KOPT-K1 (cell line): Measurements from ENCODE around the gene RRP7A.
A peak's percentile ranks its signal among the peaks of the same experiment; 100 is the strongest.
"Not testable (repeated sequence)": the region's sequence is repeated elsewhere in the genome, so short reads cannot be mapped to it uniquely, and the experiment has no call there.

ENCODE experiments used
- H3K27ac ChIP-seq: fragments of 200-600 bp; sonication (generic); 2 replicates; pipeline ENCODE4 v1.5.1; 2016; ENCODE audit warnings: antibody characterized with exemption, mild to moderate bottlenecking, low read depth, low read length; ENCODE audit not compliant: poor library complexity, severe bottlenecking
- H3K36me3 ChIP-seq: fragments of 200-600 bp; sonication (generic); 2 replicates; pipeline ENCODE4 v1.5.1; 2017; ENCODE audit warnings: antibody characterized with exemption, mild to moderate bottlenecking, low read length, moderate library complexity; ENCODE audit not compliant: insufficient read depth
- H3K9me3 ChIP-seq: fragments of 200-600 bp; sonication (generic); 2 replicates; pipeline ENCODE4 v1.5.1; 2017; ENCODE audit warnings: antibody characterized with exemption, low read length, mild to moderate bottlenecking; ENCODE audit not compliant: insufficient read depth, poor library complexity, severe bottlenecking

RRP7A gene, protein sequence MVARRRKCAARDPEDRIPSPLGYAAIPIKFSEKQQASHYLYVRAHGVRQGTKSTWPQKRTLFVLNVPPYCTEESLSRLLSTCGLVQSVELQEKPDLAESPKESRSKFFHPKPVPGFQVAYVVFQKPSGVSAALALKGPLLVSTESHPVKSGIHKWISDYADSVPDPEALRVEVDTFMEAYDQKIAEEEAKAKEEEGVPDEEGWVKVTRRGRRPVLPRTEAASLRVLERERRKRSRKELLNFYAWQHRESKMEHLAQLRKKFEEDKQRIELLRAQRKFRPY

GRCh38 chr22:42519525-42520401 is at the start of gene RRP7A:
RRP7A (minus strand) TSS chr22:42519796; CDS start chr22:42519786, 10 bp downstream.
- H3K9me3 ChIP-seq: no peaks in the 10 kb centered on the region
- H3K27ac ChIP-seq: peak within 1 kb of the TSS; percentile 83
- H3K36me3 ChIP-seq: peaks cover 30% of the 10 kb centered on the region

- H3K36me3 ChIP-seq: peaks cover 87% of the 10 kb centered on the region
- not testable (repeated sequence) for H3K27ac ChIP-seq, H3K9me3 ChIP-seq
These were observed 48.4 kb upstream of the RRP7A start for GRCh38 chr22:42567950-42568349.

DNA sequence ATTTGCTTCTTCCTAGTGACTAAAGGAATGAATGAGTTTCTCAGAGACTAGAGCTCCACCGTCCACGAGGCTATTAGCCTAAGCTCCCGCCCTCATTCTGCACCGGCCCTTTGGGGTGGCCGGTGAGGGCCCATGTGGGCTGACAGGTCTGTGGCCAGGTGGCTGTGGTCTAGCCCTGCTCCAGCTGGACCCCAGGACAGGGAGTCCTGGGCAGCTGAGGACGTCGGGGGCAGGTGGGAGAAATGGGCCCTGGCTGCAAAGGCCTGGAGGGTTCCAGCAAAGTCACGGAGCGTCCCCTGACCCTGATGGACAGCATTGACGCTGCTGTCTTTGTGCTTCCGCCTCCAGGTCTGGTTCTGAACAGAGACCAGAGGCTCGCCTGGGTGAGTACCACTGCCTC is 46.4 kb upstream of the RRP7A start:
- no peaks in the 10 kb centered on the region for H3K9me3 ChIP-seq
- no peak overlapping the region for H3K27ac ChIP-seq
- peaks cover 87% of the 10 kb centered on the region for H3K36me3 ChIP-seq

- Histone ChIP-seq H3K36me3 (peaks cover 87% of the 10 kb centered on the region), H3K27ac (no peak overlapping the region)
These were observed 45.1 kb upstream of the RRP7A start for GRCh38 chr22:42564699-42565098.

DNA sequence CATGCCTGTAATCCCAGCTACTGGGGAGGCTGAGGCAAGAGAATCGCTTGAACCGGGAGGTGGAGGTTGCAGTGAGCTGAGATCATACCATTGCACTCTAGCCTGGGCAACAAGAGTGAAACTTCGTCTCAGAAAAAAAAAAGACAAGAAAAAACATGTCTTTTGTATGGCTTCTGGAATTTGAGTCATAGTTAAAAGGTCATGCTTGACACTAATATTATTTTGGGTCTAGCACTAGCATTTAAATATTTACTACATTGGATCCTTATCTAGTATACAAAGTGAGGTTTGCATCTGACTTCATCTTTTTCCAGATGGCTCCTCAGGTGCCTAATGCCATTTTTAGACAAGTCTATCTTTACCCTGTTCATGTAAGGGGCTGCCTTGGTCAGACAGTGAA is 44.3 kb upstream of the RRP7A start:
- peaks cover 79% of the 10 kb centered on the region for H3K36me3 ChIP-seq
- H3K27ac ChIP-seq, H3K9me3 ChIP-seq: not testable (repeated sequence)

More at GRCh38 chr22:42564699-42565098, 45.1 kb upstream of the RRP7A start:
- H3K9me3 ChIP-seq: no peaks in the 10 kb centered on the region

DNA sequence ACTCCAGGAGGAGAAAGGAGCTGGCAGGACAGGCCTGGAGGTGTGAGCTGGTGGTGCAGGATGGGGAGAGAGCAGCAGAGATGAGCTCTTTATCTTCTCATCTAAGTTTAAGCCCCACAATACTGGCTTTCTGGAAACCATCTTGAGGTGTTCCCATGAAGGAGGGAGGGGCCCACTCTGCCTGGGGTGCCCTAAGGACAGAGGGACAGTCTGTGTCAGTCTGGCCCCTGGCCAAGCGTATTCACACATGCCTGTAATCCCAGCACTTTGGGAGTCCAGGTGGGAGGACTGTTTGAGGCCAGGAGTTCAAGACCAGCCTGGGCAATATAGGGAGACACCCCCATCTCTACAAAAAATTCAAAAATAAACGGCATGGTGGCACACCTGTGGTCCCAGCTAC is 43.1 kb upstream of the RRP7A start:
- Histone ChIP-seq H3K9me3 (no peaks in the 10 kb centered on the region), H3K27ac (peak overlapping the region; percentile 67), H3K36me3 (peaks cover 67% of the 10 kb centered on the region)

- Histone ChIP-seq H3K36me3 (peaks cover 67% of the 10 kb centered on the region), H3K9me3 (no peaks in the 10 kb centered on the region), H3K27ac (peak overlapping the region; percentile 67)
These were observed 42.7 kb upstream of the RRP7A start for GRCh38 chr22:42562279-42562678.

GRCh38 chr22:42561856-42562255 is 42.3 kb upstream of the RRP7A start:
- no peaks in the 10 kb centered on the region for H3K9me3 ChIP-seq
- H3K36me3 ChIP-seq: peaks cover 67% of the 10 kb centered on the region
- H3K27ac ChIP-seq: peak overlapping the region; percentile 67

DNA sequence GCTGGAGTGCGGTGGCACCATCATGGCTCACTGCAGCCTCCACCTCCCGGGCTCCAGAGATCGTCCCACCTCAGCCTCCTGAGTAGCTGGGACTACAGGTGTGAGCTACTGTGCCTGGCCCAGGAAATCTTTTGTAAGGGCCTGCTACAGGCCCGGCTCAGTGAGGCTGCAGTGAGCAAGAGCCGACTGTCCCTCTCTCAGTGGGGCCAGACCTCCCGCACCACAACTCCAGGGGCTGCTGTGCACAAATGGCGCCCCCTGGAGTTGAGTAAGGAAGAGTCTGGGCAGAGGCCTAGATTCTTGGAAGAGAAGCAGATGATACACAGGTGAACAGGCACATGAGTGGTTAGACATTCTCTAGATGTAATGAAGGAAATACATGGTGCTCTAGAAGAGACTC is 41.2 kb upstream of the RRP7A start:
- peaks cover 58% of the 10 kb centered on the region for H3K36me3 ChIP-seq

DNA sequence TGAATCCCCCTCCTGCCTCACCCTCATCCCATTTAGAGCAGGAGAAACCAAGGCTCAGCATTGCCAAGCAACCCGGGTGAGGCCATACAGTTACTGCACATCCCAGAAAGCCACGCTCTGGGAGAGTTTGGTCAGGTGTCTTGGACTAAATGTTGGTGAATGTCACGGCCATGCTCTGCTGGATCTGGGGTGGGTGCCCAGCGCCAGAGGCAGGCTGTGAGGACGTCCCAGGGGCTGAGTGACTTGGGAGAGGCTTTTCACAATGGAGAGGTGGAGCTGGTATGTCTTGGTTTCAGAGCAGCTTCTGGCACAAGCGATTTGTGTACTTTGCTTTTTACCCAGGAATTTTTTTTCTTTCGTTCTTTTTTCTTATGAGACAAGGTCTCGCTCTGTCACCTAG is 40.8 kb upstream of the RRP7A start:
- Histone ChIP-seq H3K9me3 (no peaks in the 10 kb centered on the region), H3K36me3 (peaks cover 54% of the 10 kb centered on the region), H3K27ac (peak overlapping the region; percentile 37)

More for the DNA sequence above, 41.2 kb upstream of the RRP7A start:
- Histone ChIP-seq H3K9me3 (no peaks in the 10 kb centered on the region), H3K27ac (peak overlapping the region; percentile 37)

DNA sequence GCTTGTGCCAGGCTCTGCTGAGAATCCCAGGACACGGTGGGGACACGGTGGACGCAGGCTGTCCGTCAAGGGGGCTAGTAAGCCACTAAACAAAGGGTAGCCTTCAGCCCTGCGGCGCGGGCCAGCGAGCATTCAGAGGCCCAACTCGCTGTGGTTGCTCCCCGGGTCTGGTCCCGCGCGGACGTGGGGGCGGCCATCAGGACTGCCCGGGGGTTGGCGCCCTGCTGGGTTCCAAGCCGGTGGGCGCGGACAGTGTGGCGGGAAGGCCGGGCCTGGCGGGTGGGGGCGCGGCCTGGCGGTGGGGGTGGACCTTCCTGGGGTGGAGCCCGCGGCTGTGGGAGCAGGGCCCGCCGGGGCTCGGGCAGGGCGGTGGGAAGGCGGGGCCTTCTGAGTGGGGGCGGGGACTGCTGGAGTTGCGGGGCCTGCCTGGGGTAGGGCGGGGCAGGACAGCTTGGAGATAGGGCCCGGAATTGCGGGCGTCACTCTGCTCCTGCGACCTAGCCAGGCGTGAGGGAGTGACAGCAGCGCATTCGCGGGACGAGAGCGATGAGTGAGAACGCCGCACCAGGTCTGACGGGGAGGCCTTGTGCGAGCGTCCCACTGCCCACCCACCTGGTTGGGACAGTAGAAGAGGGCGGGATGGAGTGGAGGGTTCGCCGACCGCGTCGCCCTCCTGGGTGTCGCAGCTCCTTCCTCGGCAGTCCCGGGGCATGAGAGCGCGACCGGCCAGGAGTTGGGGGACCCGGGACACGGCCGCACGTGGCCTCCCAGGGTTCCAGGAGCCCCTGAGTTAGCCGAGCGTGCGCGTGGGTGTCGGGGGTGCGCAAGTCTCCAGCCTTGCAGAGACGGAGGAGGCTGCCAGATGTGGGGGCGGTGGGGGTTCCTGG is 34.1 kb upstream of the RRP7A start, which contains the start of gene SERHL2:
Gene SERHL2 (plus strand): TSS at position 482 of the 887 bp plus-strand sequence. CDS start 65 bp downstream, at position 547.
- peak within 1 kb of the TSS; percentile 89 for H3K27ac ChIP-seq
- no peaks in the 10 kb centered on the region for H3K9me3 ChIP-seq
- H3K36me3 ChIP-seq: no peaks in the 10 kb centered on the region

DNA sequence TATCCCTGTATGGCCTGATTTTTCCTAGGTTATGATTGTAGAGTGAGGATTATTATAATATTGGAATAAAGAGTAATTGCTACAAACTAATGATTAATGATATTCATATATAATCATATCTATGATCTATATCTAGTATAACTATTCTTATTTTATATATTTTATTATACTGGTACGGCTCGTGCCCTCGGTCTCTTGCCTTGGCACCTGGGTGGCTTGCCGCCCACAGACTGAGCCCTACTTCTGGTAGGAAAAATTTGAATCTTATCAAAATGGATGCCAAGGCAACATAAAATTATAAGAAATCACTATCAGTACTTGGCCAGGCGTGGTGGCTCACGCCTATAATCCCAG is 32.7 kb upstream of the RRP7A start:
- H3K27ac ChIP-seq: peak overlapping the region; percentile 89
- H3K9me3 ChIP-seq: not testable (repeated sequence)

DNA sequence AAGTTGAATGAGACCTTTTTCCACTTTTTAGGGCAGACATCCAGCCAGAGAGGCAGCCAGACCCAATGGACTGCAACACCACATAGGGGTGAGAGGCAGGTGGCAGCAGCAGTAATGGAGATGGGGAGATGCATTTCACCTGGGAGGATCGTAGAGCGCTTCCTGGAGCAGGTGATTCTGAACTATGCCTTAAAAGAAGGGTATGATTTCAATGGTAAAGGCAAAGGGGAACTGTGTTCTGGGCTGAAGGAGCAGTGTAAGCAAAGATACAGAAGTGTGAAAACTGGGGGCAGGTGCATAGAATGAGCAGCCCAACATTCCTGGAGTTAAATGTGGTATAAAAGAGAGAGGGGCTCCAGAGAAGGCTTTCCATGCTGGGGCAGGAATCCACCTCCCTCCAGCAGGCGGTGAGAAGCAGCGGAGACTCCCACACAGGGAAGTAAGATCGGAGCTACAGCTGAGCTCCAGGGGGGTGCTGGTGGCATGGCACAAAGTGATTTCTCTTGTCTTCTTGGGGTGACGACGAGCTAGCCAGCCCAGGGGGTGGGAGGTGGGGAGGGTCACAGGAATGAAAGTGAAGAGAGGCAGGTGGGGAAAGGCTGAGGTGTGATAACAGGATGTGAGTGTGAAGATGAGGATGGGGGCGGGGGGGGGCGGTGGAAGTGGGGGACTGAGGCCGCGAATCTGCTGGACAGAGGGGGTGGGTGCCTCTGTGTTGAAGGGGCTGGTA is 29.9 kb upstream of the RRP7A start:
- Histone ChIP-seq H3K27ac (peak overlapping the region; percentile 89), H3K36me3 (no peaks in the 10 kb centered on the region), H3K9me3 (no peaks in the 10 kb centered on the region)

More for the DNA sequence above, 32.7 kb upstream of the RRP7A start:
- H3K36me3 ChIP-seq: not testable (repeated sequence)

GRCh38 chr22:42548597-42549330 is 29.2 kb upstream of the RRP7A start:
- H3K27ac ChIP-seq: peak overlapping the region; percentile 89
- H3K36me3 ChIP-seq: no peaks in the 10 kb centered on the region
- H3K9me3 ChIP-seq: no peaks in the 10 kb centered on the region
